ENCODE results near the gene PLPPR3. TPM values are rescaled to one million over a fixed set of nuclear protein-coding genes. Genes with fewer than 3 reads are reported as not detected.

PLPPR3 gene
- total RNA-seq, 2 donors from 2014 or later = 110 to 111 TPM

GRCh38 chr19:805600-806550 is 15.9 kb downstream of the PLPPR3 start:
- peak; percentile 64 for DNase-seq
- Histone ChIP-seq H3K36me3 (ENCODE audit: control insufficient read depth, insufficient read depth, low read length) (peaks cover 93% of the 10 kb centered on the region), H3K4me1 (ENCODE audit: control insufficient read depth, insufficient read depth, low read length) (peaks cover 16% of the 10 kb centered on the region), H3K27me3 (ENCODE audit: control insufficient read depth, insufficient read depth, low read length, poor library complexity, severe bottlenecking) (no peaks in the 10 kb centered on the region), H3K4me3 (ENCODE audit: low read length) (no peak overlapping the region), H3K9ac (ENCODE audit: extremely low read depth, low read length, poor library complexity, severe bottlenecking) (no peak overlapping the region), H3K27ac (ENCODE audit: low read depth, low read length) (peak overlapping the region; percentile 29), H3K9me3 (ENCODE audit: control insufficient read depth, low read length) (no peaks in the 10 kb centered on the region)
- 96 to 98% methylated on average over 50 to 93 of the region's 93 CpGs for WGBS, 2 experiments (ENCODE audit: insufficient coverage in 1 of 2, insufficient read length in 1 of 2)
- Mint-ChIP-seq H3K36me3 (ENCODE audit: low read depth) (peaks cover 70% of the 10 kb centered on the region), H3K4me1 (peaks cover 7% of the 10 kb centered on the region), H3K4me3 (no peak overlapping the region), H3K27ac (no peak overlapping the region), H3K27me3 (ENCODE audit: insufficient read depth) (no peaks in the 10 kb centered on the region), H3K9me3 (no peaks in the 10 kb centered on the region)
- no peak for TF ChIP-seq CTCF (conservative IDR thresholded peaks at IDR 0.05)

GRCh38 chr19:805166-805551 is 16.6 kb downstream of the PLPPR3 start:
- DNase-seq = no peak
- 91 to 95% methylated on average over 19 to 33 of the region's 33 CpGs for WGBS, 2 experiments (ENCODE audit: insufficient coverage in 1 of 2, insufficient read length in 1 of 2)
- no peak overlapping the region for H3K4me3 ChIP-seq (ENCODE audit: low read length)
- H3K9ac ChIP-seq (ENCODE audit: extremely low read depth, low read length, poor library complexity, severe bottlenecking) = no peak overlapping the region
- H3K36me3 ChIP-seq (ENCODE audit: control insufficient read depth, insufficient read depth, low read length) = peaks cover 93% of the 10 kb centered on the region
- H3K27me3 Mint-ChIP-seq (ENCODE audit: insufficient read depth) = no peaks in the 10 kb centered on the region
- peaks cover 13% of the 10 kb centered on the region for H3K4me1 Mint-ChIP-seq
- peaks cover 69% of the 10 kb centered on the region for H3K36me3 Mint-ChIP-seq (ENCODE audit: low read depth)
- no peak overlapping the region for H3K27ac ChIP-seq (ENCODE audit: low read depth, low read length)
- no peaks in the 10 kb centered on the region for H3K27me3 ChIP-seq (ENCODE audit: control insufficient read depth, insufficient read depth, low read length, poor library complexity, severe bottlenecking)
- H3K4me1 ChIP-seq (ENCODE audit: control insufficient read depth, insufficient read depth, low read length) = peaks cover 23% of the 10 kb centered on the region
- H3K27ac Mint-ChIP-seq = peak overlapping the region; percentile 55
- no peaks in the 10 kb centered on the region for H3K9me3 ChIP-seq (ENCODE audit: control insufficient read depth, low read length)
- H3K9me3 Mint-ChIP-seq = no peaks in the 10 kb centered on the region
- TF ChIP-seq CTCF (conservative IDR thresholded peaks at IDR 0.05) = no peak
- no peak overlapping the region for H3K4me3 Mint-ChIP-seq

- Histone ChIP-seq H3K27me3 (ENCODE audit: control insufficient read depth, insufficient read depth, low read length, poor library complexity, severe bottlenecking) (no peaks in the 10 kb centered on the region), H3K9ac (ENCODE audit: extremely low read depth, low read length, poor library complexity, severe bottlenecking) (no peak overlapping the region), H3K4me1 (ENCODE audit: control insufficient read depth, insufficient read depth, low read length) (peaks cover 25% of the 10 kb centered on the region), H3K36me3 (ENCODE audit: control insufficient read depth, insufficient read depth, low read length) (peaks cover 93% of the 10 kb centered on the region), H3K27ac (ENCODE audit: low read depth, low read length) (no peak overlapping the region), H3K9me3 (ENCODE audit: control insufficient read depth, low read length) (no peaks in the 10 kb centered on the region), H3K4me3 (ENCODE audit: low read length) (no peak overlapping the region)
- H3K9me3 Mint-ChIP-seq = no peaks in the 10 kb centered on the region
- TF ChIP-seq CTCF (conservative IDR thresholded peaks at IDR 0.05) = no peak
- no peak for DNase-seq
- WGBS, 2 experiments (ENCODE audit: insufficient coverage in 1 of 2, insufficient read length in 1 of 2) = 96% methylated on average over 50 to 53 of the region's 53 CpGs
- H3K27ac Mint-ChIP-seq = peak overlapping the region; percentile 55
- peaks cover 18% of the 10 kb centered on the region for H3K4me1 Mint-ChIP-seq
- peaks cover 69% of the 10 kb centered on the region for H3K36me3 Mint-ChIP-seq (ENCODE audit: low read depth)
- no peaks in the 10 kb centered on the region for H3K27me3 Mint-ChIP-seq (ENCODE audit: insufficient read depth)
- no peak overlapping the region for H3K4me3 Mint-ChIP-seq
Measured at GRCh38 chr19:804419-805165, 17.2 kb downstream of the PLPPR3 start.
